GM18526 (cell line): Measurements from ENCODE around the gene C19orf38.

ENCODE experiments used
- POLR2A ChIP-seq: IDR thresholded peaks from 3 replicates; pipeline ENCODE4 v1.6.1; 2011; ENCODE audit not compliant: insufficient read length; ENCODE audit errors: extremely low read depth

C19orf38 gene

DNA sequence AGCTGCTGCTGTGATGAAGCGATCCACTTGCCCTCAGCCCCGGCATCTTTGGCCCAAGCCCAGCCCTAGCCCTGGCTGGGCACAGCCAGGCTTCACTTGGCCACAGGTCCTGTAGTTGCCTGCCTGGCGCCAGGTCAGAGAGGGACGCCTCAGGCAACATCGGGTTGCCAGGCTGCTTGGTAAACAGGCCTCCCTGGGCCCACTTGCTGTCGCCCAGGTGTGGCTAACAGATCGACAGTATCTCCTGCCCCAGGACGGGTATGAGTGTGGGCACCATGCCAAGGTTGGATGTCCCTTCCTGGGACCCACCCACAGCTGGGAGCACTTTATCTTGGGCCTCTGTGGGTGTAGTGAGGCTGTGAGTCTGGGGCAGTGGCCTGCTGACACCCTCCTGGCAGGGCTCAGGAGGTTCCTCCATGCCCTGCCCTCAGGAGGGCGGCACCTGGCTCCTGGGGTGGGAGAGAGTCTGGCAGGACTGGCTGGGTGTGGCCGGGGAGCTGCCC, 51.0 kb downstream of the C19orf38 start:
- TF ChIP-seq POLR2A, result no peak

DNA sequence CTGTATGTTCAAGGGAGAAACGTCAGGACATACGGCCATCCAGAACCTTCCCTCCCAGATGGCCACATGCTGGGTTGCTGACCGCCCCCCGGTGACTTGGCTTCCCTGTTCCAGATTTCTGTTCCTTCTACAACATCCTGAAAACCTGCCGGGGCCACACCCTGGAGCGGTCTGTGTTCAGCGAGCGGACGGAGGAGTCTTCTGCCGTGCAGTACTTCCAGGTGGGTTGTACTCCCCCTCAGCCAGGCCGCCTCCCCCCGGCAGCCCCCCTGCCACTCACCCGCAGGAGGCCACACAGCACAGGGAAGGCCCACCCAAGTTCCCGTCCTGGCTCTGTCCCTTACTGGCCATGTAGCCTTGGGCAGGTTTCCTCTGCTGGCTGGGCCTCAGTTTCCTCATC, 59.7 kb downstream of the C19orf38 start:
- TF ChIP-seq POLR2A, result no peak

DNA sequence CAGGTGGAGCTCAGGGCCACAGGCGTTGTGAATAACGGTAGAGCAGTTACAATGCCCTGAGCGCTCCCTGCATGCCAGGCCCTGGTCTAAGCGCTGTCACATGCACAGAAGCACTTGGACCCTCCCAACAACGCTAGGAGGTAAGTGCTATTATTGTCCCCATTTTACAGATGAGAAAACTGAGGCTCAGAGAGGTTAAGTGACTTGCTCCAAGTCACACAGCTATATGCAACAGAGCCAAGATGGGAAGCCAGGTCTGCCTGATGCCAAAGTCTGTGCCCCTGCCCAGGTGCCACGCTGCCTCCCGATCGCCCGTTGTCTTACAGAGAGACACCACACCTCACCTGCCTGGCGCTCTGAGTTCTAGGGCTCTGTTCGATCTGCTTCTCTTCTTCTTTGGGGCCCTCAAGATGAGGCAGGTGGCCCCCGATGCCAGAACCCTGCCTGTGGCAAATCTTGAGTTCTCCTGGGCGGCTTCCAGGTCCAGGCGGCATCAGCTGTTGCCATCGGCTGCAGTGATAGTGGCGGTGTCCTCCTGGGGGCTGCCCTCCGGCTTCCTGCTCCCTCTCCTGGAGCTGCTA, 60.3 kb downstream of the C19orf38 start:
- no peak for TF ChIP-seq POLR2A

DNA sequence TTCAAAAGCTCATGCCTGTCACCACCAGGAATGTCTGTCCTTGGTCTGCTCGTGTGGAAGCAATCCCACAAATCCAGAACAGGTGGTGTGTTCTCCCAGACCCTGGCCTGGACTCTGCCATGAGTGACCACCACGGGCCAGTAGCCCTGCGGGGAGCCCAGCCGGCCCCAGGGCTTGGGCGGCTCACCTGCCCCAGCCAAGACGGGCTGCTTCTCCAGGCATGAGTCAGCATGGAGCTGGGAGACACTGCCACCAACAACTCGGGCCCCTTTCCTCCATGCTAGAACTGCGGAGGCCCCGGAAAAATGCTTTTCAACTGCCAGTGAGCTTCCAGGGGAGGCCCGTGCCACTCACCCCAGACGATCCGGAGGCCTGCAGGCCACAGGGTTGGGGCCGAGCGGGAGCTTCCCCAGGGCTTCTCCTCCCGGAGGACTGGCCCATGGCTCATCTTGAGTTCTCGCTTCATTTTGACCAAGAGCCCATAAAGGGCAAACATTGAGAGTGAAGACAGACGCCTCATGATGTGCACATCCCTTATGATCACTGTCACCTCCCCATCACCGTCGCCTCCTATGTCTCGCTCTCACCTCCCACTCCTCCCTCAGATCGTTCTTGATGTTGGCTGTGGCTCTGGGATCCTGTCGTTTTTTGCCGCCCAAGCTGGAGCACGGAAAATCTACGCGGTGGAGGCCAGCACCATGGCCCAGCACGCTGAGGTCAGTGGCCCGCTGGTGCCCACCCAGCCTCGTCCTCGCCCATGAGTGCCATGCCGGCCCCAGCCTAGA, 63.6 kb downstream of the C19orf38 start:
- TF ChIP-seq POLR2A, result no peak

DNA sequence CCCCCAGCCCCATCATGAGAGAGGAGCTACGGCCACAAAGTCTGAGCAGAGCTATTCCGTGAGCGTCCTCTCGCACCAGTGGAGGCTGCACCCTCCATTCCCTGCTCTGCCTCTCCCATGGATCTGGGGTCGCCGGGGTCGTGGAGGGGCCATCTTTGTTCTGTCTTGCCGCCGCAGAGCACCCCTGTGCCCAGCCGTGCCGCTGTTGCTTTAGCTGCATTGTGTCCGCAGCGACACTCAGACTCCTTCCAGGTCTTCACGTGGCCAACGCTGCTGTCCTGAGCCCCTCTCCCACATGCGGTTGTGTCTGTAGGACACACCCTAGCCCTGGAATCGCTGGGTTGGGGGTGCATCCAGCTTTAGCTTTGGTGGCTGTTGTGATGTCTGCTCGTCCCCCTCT, 64.4 kb downstream of the C19orf38 start:
- no peak for TF ChIP-seq POLR2A

DNA sequence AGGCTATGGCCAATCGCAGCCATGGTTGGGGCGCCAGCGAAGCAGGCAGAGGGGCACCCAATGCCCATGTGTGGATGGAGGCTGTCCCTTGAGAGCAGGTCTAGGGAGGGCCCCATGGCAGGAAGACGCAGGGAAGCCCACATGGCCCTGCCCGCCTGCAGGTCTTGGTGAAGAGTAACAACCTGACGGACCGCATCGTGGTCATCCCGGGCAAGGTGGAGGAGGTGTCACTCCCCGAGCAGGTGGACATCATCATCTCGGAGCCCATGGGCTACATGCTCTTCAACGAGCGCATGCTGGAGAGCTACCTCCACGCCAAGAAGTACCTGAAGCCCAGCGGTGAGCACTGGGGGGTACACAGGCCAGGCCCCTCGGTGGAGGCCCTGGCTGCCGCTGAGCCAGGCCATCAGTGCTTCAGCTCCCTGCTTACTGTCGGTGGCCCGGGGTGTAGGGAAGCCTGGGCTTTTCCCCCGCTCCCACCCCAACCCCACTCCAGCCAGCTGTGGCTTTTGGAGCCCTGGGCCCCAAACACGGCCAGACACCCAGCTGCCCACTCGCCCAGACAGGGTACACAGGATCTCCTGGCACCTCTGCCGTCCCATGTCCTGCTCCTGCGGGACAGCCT, 65.6 kb downstream of the C19orf38 start:
- TF ChIP-seq POLR2A, result no peak

DNA sequence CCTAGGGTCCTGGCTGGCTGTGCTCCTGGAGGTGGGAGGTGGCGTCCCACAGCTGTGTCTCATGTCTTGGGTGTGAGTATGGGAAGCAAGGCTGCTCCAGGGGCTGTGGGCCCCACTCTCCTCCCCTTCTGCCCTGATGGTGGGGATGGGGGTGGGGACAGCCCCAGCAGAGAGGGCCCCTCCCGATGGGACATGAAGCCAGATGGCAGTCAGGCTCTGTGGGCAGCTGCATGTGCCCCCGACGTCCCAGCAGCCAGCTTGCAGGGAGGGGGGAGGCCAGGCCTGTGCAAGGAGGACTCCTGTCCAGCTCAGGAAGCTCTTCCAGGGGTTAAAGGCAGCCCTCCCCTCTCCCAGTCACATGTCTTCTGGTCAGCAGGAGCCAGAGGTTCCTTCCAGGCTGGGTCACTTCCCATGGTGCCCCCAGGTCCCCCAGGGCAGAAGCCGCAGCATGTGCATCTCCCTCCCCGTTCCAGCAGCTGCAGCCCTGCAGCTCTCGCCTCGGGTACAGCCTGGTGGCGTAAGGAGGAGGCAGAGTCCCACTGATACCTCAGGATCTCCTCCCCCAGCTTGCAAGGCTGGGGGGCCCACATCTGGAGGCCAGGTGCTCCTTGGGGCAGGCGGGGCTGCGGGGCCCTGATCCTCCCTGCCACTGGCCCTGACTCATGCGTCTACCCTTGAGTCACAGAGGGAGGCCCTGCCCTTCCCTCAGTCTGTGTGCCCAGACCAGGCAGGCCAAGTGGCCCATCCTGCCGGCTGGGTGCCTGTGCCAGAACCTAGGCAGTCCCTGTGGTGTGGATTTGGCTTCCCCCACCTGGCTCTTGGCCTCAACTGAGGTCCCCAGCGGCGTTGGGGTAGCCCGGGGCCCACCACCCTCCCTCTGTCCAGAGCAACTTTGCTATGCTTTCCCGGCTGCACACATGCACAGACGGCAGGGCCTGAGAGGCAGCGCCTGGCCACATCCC, 67.2 kb downstream of the C19orf38 start:
- TF ChIP-seq POLR2A, result no peak

DNA sequence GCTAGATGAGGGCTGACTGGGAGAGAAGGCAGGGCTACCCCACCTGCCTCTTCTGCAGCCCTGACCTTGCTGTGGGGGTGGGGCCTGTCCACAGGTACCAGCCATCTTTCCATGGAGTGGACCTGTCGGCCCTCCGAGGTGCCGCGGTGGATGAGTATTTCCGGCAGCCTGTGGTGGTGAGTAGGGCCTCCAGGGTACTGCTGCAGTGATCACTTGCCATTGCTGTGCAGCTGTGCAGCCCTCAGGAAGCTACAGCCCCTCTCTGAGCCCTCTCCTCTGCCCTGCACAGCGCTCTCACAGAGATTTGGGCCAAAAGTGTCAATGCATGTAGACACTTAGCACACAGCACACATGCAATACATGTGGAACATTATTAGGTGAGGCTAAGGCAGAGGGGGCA, 68.4 kb downstream of the C19orf38 start:
- no peak for TF ChIP-seq POLR2A

DNA sequence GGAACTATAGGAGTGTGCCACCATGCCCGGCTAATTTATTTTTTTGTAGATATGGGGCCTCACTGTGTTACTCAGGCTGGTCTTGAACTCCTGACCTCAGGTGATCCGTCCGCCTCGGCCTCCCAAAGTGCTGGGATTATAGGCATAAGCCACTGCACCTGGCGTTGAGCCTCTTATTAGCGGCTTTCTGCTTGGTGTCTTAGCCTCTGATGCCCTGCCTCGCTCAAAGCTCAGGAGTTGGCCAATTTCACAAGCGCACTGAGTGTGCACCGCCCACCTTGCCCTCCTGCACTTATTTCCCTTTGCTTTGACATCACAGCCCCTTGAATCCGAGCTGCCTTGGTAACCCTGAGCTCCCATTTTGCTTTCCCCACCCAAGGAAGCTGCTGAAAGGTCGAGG, 70.1 kb downstream of the C19orf38 start:
- no peak for TF ChIP-seq POLR2A
